Activated naive CD8-positive, alpha-beta T cell treated with anti-CD3 and anti-CD28 coated beads for 36 hours (primary cell): ENCODE measurements around the gene COBL. TPM values are rescaled to one million over a fixed set of nuclear protein-coding genes. Genes with fewer than 3 reads are reported as not detected.

Experiments
- DNase-seq: peaks from one replicate; pipeline ENCODE4 v3.0.0; 2021
- H3K27ac Mint-ChIP-seq: one replicate; pipeline ENCODE4 v1.8.0; 2022; ENCODE audit warnings: mild to moderate bottlenecking, moderate library complexity, mixed read lengths
- H3K27me3 Mint-ChIP-seq: one replicate; pipeline ENCODE4 v1.8.0; 2022; ENCODE audit warnings: mild to moderate bottlenecking, mixed read lengths
- H3K36me3 Mint-ChIP-seq: one replicate; pipeline ENCODE4 v1.8.0; 2021; ENCODE audit warnings: mild to moderate bottlenecking, mixed read lengths
- H3K4me1 Mint-ChIP-seq: one replicate; pipeline ENCODE4 v1.8.0; 2021; ENCODE audit warnings: mixed read lengths
- H3K4me3 Mint-ChIP-seq: one replicate; pipeline ENCODE4 v1.8.0; 2022; ENCODE audit warnings: mild to moderate bottlenecking, moderate library complexity, mixed read lengths
- H3K9me3 Mint-ChIP-seq: one replicate; pipeline ENCODE4 v1.8.0; 2022; ENCODE audit warnings: mixed read lengths
- total RNA-seq, 2 experiments: library from RNA; stranded (reverse); gene quantifications; one replicate each; pipeline ENCODE4 v1.2.3, GENCODE V29; 2021

Gene COBL
- total RNA-seq, 2 experiments from 2014 or later, result not detected

- Mint-ChIP-seq H3K4me1 (no peaks in the 10 kb centered on the region), H3K27me3 (peaks cover 3% of the 10 kb centered on the region), H3K27ac (no peak overlapping the region), H3K4me3 (no peak overlapping the region), H3K9me3 (no peaks in the 10 kb centered on the region), H3K36me3 (no peaks in the 10 kb centered on the region)
- DNase-seq, result no peak
Observed at GRCh38 chr7:51084121-51084520, 232.5 kb downstream of the COBL start.

GRCh38 chr7:51082940-51083533 lies 233.6 kb downstream of the COBL start:
- DNase-seq, result no peak
- no peaks in the 10 kb centered on the region for H3K27me3 Mint-ChIP-seq
- H3K4me3 Mint-ChIP-seq, result no peak overlapping the region
- H3K36me3 Mint-ChIP-seq, result no peaks in the 10 kb centered on the region
- H3K9me3 Mint-ChIP-seq, result no peaks in the 10 kb centered on the region
- no peak overlapping the region for H3K27ac Mint-ChIP-seq
- no peaks in the 10 kb centered on the region for H3K4me1 Mint-ChIP-seq

GRCh38 chr7:51082096-51082840 lies 234.3 kb downstream of the COBL start:
- Mint-ChIP-seq H3K9me3 (no peaks in the 10 kb centered on the region), H3K27ac (no peak overlapping the region), H3K36me3 (no peaks in the 10 kb centered on the region), H3K4me1 (no peaks in the 10 kb centered on the region), H3K4me3 (no peak overlapping the region), H3K27me3 (no peaks in the 10 kb centered on the region)
- no peak for DNase-seq

- Mint-ChIP-seq H3K4me1 (no peaks in the 10 kb centered on the region), H3K9me3 (no peaks in the 10 kb centered on the region), H3K27me3 (no peaks in the 10 kb centered on the region), H3K27ac (no peak overlapping the region), H3K36me3 (no peaks in the 10 kb centered on the region), H3K4me3 (no peak overlapping the region)
- no peak for DNase-seq
Observed at GRCh38 chr7:51081270-51081890, 235.2 kb downstream of the COBL start.

- DNase-seq, result no peak
- H3K36me3 Mint-ChIP-seq, result no peaks in the 10 kb centered on the region
- H3K27me3 Mint-ChIP-seq, result no peaks in the 10 kb centered on the region
- no peak overlapping the region for H3K27ac Mint-ChIP-seq
- H3K4me3 Mint-ChIP-seq, result no peak overlapping the region
- no peaks in the 10 kb centered on the region for H3K9me3 Mint-ChIP-seq
- no peaks in the 10 kb centered on the region for H3K4me1 Mint-ChIP-seq
Observed at GRCh38 chr7:51080622-51081269, 235.9 kb downstream of the COBL start.

GRCh38 chr7:51080216-51080615 lies 236.4 kb downstream of the COBL start:
- H3K4me3 Mint-ChIP-seq, result no peak overlapping the region
- DNase-seq, result no peak
- H3K27me3 Mint-ChIP-seq, result no peaks in the 10 kb centered on the region
- H3K27ac Mint-ChIP-seq, result no peak overlapping the region
- H3K4me1 Mint-ChIP-seq, result no peaks in the 10 kb centered on the region
- no peaks in the 10 kb centered on the region for H3K36me3 Mint-ChIP-seq
- no peaks in the 10 kb centered on the region for H3K9me3 Mint-ChIP-seq

- no peaks in the 10 kb centered on the region for H3K9me3 Mint-ChIP-seq
- no peaks in the 10 kb centered on the region for H3K4me1 Mint-ChIP-seq
- no peaks in the 10 kb centered on the region for H3K36me3 Mint-ChIP-seq
- H3K4me3 Mint-ChIP-seq, result no peak overlapping the region
- no peak for DNase-seq
- no peak overlapping the region for H3K27ac Mint-ChIP-seq
- H3K27me3 Mint-ChIP-seq, result no peaks in the 10 kb centered on the region
Observed at GRCh38 chr7:51079494-51079893, 237.1 kb downstream of the COBL start.

GRCh38 chr7:51078653-51079052 lies 238.0 kb downstream of the COBL start:
- Mint-ChIP-seq H3K27ac (no peak overlapping the region), H3K4me3 (no peak overlapping the region), H3K27me3 (no peaks in the 10 kb centered on the region), H3K4me1 (no peaks in the 10 kb centered on the region), H3K9me3 (no peaks in the 10 kb centered on the region), H3K36me3 (no peaks in the 10 kb centered on the region)
- no peak for DNase-seq

GRCh38 chr7:51077987-51078370 lies 238.6 kb downstream of the COBL start:
- H3K4me1 Mint-ChIP-seq, result no peaks in the 10 kb centered on the region

GRCh38 chr7:51077316-51077986 lies 239.2 kb downstream of the COBL start:
- H3K4me3 Mint-ChIP-seq, result no peak overlapping the region
- H3K27me3 Mint-ChIP-seq, result no peaks in the 10 kb centered on the region
- no peaks in the 10 kb centered on the region for H3K4me1 Mint-ChIP-seq
- no peak for DNase-seq
- H3K27ac Mint-ChIP-seq, result no peak overlapping the region
- no peaks in the 10 kb centered on the region for H3K9me3 Mint-ChIP-seq
- no peaks in the 10 kb centered on the region for H3K36me3 Mint-ChIP-seq

More at GRCh38 chr7:51077987-51078370, 238.6 kb downstream of the COBL start:
- H3K27me3 Mint-ChIP-seq, result no peaks in the 10 kb centered on the region
- DNase-seq, result no peak
- no peaks in the 10 kb centered on the region for H3K9me3 Mint-ChIP-seq
- H3K36me3 Mint-ChIP-seq, result no peaks in the 10 kb centered on the region
- H3K4me3 Mint-ChIP-seq, result no peak overlapping the region
- H3K27ac Mint-ChIP-seq, result no peak overlapping the region

GRCh38 chr7:51075681-51076580 lies 240.7 kb downstream of the COBL start:
- H3K27ac Mint-ChIP-seq, result no peak overlapping the region
- H3K27me3 Mint-ChIP-seq, result no peaks in the 10 kb centered on the region
- H3K4me1 Mint-ChIP-seq, result no peaks in the 10 kb centered on the region
- H3K4me3 Mint-ChIP-seq, result no peak overlapping the region
- H3K36me3 Mint-ChIP-seq, result no peaks in the 10 kb centered on the region
- no peak for DNase-seq
- no peaks in the 10 kb centered on the region for H3K9me3 Mint-ChIP-seq

GRCh38 chr7:51073171-51073570 lies 243.4 kb downstream of the COBL start:
- Mint-ChIP-seq H3K27me3 (no peaks in the 10 kb centered on the region), H3K4me3 (no peak overlapping the region), H3K4me1 (no peaks in the 10 kb centered on the region), H3K27ac (no peak overlapping the region), H3K9me3 (no peaks in the 10 kb centered on the region), H3K36me3 (no peaks in the 10 kb centered on the region)
- no peak for DNase-seq

- no peaks in the 10 kb centered on the region for H3K4me1 Mint-ChIP-seq
- no peaks in the 10 kb centered on the region for H3K27me3 Mint-ChIP-seq
- H3K9me3 Mint-ChIP-seq, result no peaks in the 10 kb centered on the region
- no peak overlapping the region for H3K4me3 Mint-ChIP-seq
- DNase-seq, result no peak
- H3K36me3 Mint-ChIP-seq, result no peaks in the 10 kb centered on the region
- no peak overlapping the region for H3K27ac Mint-ChIP-seq
Observed at GRCh38 chr7:51072281-51072680, 244.3 kb downstream of the COBL start.

- no peak overlapping the region for H3K27ac Mint-ChIP-seq
- no peaks in the 10 kb centered on the region for H3K36me3 Mint-ChIP-seq
- no peak for DNase-seq
- no peaks in the 10 kb centered on the region for H3K9me3 Mint-ChIP-seq
- H3K27me3 Mint-ChIP-seq, result no peaks in the 10 kb centered on the region
- H3K4me3 Mint-ChIP-seq, result no peak overlapping the region
- no peaks in the 10 kb centered on the region for H3K4me1 Mint-ChIP-seq
Observed at GRCh38 chr7:51071427-51071826, 245.2 kb downstream of the COBL start.
